ENCODE measurements around the gene FNDC3A.
"Not testable (repeated sequence)": the region's sequence is repeated elsewhere in the genome, so short reads cannot be mapped to it uniquely, and the experiment has no call there.

Gene FNDC3A

DNA sequence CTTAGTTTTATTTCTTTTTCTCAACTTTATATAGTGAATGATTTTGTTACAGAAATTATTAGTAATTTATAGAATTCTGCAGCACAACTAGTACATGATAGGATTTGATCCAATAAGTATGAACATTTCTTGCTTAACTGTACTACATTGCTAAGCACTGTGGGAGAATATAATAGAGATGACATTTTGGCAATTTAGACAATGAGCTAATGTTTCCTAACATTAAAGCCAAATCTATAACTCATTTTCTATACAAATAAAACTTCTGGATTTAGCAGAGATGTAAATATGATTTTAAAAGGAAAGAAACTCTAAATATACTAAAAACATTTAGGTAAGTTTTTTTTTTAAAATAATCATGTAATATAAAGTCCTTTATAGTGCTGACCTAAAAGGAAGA lies 87.3 kb downstream of the FNDC3A start:
- no peak for TF ChIP-seq POLR2A (IDR thresholded peaks at IDR 0.05; ENCODE audit: extremely low read depth, insufficient read length)
- TF ChIP-seq CTCF (IDR thresholded peaks at IDR 0.05; ENCODE audit: low read depth, low read length), result no peak
- no peak for TF ChIP-seq MAX (IDR thresholded peaks at IDR 0.05; ENCODE audit: low read depth, low read length)
- TF ChIP-seq MYC (IDR thresholded peaks at IDR 0.05; ENCODE audit: low read depth, low read length), result no peak
- DNase-seq (ENCODE audit: low read depth), result no peak
- no peak overlapping the region for H3K4me3 ChIP-seq (ENCODE audit: low read depth, low read length)

- no peak for TF ChIP-seq POLR2A (IDR thresholded peaks at IDR 0.05; ENCODE audit: extremely low read depth, insufficient read length)
- TF ChIP-seq CTCF (IDR thresholded peaks at IDR 0.05; ENCODE audit: low read depth, low read length), result no peak
- TF ChIP-seq MYC (IDR thresholded peaks at IDR 0.05; ENCODE audit: low read depth, low read length), result no peak
- no peak for TF ChIP-seq MAX (IDR thresholded peaks at IDR 0.05; ENCODE audit: low read depth, low read length)
- no peak overlapping the region for H3K4me3 ChIP-seq (ENCODE audit: low read depth, low read length)
- DNase-seq (ENCODE audit: low read depth), result no peak
These were observed 87.8 kb downstream of the FNDC3A start for GRCh38 chr13:49063497-49063896.

DNA sequence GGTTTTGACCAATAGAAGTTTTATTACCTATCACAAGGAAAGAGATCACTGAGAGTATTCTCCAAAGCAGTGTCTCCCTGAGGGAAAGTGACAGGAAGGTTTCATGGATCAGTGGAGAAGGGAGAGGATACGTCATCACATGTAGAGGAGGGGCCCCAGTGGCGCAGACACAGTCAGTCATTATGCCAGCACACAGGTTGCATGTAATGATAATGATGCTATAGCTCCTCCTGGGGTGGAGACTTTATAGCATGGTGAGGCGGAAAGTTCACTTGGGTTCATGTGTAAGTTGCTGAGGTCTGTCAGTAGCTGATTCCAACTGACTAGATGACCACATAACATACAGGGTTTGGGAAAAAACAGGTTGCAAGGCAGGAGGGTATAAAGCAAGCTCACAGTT lies 88.8 kb downstream of the FNDC3A start:
- TF ChIP-seq MYC (IDR thresholded peaks at IDR 0.05; ENCODE audit: low read depth, low read length), result no peak
- no peak for DNase-seq (ENCODE audit: low read depth)
- H3K4me3 ChIP-seq (ENCODE audit: low read depth, low read length), result no peak overlapping the region

DNA sequence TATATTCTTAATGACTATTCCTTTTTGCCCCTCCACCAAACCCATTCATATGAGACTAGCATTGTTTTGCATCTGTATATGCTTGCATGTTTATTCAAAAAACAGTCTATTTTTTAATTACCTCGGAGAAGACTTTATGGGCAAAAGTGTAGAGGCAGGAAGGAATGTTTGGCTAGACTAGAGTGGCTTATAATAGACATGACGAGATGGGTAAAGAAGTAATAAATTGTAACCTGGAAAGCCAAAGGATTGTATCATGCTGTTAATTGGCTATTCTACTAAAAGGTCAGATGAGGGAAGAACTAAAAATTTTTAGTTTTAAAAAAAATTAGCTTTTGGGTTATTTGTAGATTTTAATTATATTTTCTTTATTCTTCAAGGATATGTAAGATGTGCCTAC lies 91.1 kb downstream of the FNDC3A start:
- no peak overlapping the region for H3K4me3 ChIP-seq (ENCODE audit: low read depth, low read length)
- no peak for TF ChIP-seq MAX (IDR thresholded peaks at IDR 0.05; ENCODE audit: low read depth, low read length)
- TF ChIP-seq CTCF (IDR thresholded peaks at IDR 0.05; ENCODE audit: low read depth, low read length), result no peak
- TF ChIP-seq MYC (IDR thresholded peaks at IDR 0.05; ENCODE audit: low read depth, low read length), result no peak
- TF ChIP-seq POLR2A (IDR thresholded peaks at IDR 0.05; ENCODE audit: extremely low read depth, insufficient read length), result no peak
- DNase-seq (ENCODE audit: low read depth), result no peak

- H3K4me3 ChIP-seq (ENCODE audit: low read depth, low read length); DNase-seq (ENCODE audit: low read depth): not testable (repeated sequence)
These were observed 92.8 kb downstream of the FNDC3A start for GRCh38 chr13:49068498-49068897.

- not testable (repeated sequence) for H3K4me3 ChIP-seq (ENCODE audit: low read depth, low read length); DNase-seq (ENCODE audit: low read depth)
These were observed 94.3 kb downstream of the FNDC3A start for GRCh38 chr13:49070021-49070420.

DNA sequence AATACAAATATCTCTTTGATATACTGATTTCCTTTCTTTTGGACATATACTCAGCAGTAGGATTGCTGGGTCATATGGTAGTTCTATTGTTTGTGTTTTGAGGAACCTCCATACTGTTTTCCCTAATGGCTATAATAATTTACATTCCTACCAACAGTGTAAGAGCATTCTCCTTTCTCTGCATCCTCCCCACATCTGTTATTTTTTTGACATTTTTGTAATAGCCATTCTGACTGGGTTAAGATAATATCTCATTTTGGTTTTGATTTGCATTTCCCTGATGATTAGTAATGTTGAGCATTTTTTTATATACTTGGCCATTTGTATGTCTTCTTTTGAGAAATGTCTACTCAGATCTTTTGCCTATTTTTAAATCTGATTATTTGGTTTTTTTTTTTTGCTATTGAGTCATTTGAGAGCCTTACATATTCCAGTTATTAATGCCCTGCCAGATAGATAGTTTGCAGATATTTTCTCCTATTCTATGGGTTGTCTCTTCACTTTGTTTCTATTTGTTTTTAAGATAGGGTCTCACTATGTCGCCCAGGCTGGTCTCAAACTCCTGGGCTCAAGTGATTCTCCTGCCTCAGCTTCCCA lies 95.7 kb downstream of the FNDC3A start:
- TF ChIP-seq POLR2A (IDR thresholded peaks at IDR 0.05; ENCODE audit: extremely low read depth, insufficient read length), result no peak
- TF ChIP-seq CTCF (IDR thresholded peaks at IDR 0.05; ENCODE audit: low read depth, low read length), result no peak
- no peak for TF ChIP-seq MYC (IDR thresholded peaks at IDR 0.05; ENCODE audit: low read depth, low read length)
- no peak for TF ChIP-seq MAX (IDR thresholded peaks at IDR 0.05; ENCODE audit: low read depth, low read length)
- no peak overlapping the region for H3K4me3 ChIP-seq (ENCODE audit: low read depth, low read length)
- no peak for DNase-seq (ENCODE audit: low read depth)

Measured in NB4 (cell line).